Body of pancreas (tissue), 4 donors: ENCODE results near the gene CFAP410. TPM values are rescaled to one million over a fixed set of nuclear protein-coding genes. Genes with fewer than 3 reads are reported as not detected.

ENCODE experiments used
- ATAC-seq: fragments of 150-250 bp; one replicate; pipeline ENCODE4 v1.9.1; 2016
- DNase-seq, 4 donors: peaks; one replicate each; pipeline ENCODE4 v3.0.0-alpha.2; 2019
- H3K27ac ChIP-seq, 4 donors: fragments of 200-600 bp; sonication (generic); 1 replicate in 3 of 4; 2 replicates in 1 of 4; pipeline versions ENCODE4 v1.5.1 to v1.6.1; 2016 to 2019; ENCODE audit warnings: mild to moderate bottlenecking in 1 of 4, mixed read lengths in 1 of 4, moderate library complexity in 1 of 4
- H3K27me3 ChIP-seq, 2 donors: fragments of 200-600 bp; sonication (generic); one replicate each; pipeline ENCODE4 v1.6.0; 2016; ENCODE audit warnings: mild to moderate bottlenecking in 1 of 2
- H3K36me3 ChIP-seq, 2 donors: fragments of 200-600 bp; sonication (generic); replicated peaks in 1 of 2; 2 replicates each; pipeline ENCODE4 v1.5.1; 2016; ENCODE audit warnings: low read depth in 2 of 2; ENCODE audit not compliant: insufficient read depth in 1 of 2
- H3K4me1 ChIP-seq: fragments of 200-600 bp; sonication (generic); one replicate; pipeline ENCODE4 v1.6.0; 2016
- H3K4me3 ChIP-seq, 2 donors: fragments of 200-600 bp; sonication (generic); 1 replicate in 1 of 2; 2 replicates in 1 of 2; pipeline ENCODE4 v1.5.1; 2016 to 2019
- H3K9me3 ChIP-seq, 3 donors: fragments of 200-600 bp; sonication (generic); 1 replicate in 2 of 3; 2 replicates in 1 of 3; pipeline ENCODE4 v1.5.1; 2016
- CTCF ChIP-seq, 7 experiments: fragments of 450-650 bp in 4 of 7; fragments of 200-600 bp in 3 of 7; sonication (generic) in 3 of 7; IDR thresholded peaks; one replicate each; pipeline ENCODE4 v1.5.1; 2016 to 2019; ENCODE audit warnings: antibody characterized with exemption in 7 of 7
- POLR2A ChIP-seq, 3 donors: fragments of 450-650 bp; IDR thresholded peaks; one replicate each; pipeline ENCODE4 v1.6.1; 2016; ENCODE audit warnings: antibody characterized with exemption in 3 of 3, mild to moderate bottlenecking in 2 of 3
- WGBS, 2 donors: methylation state at CpG; one replicate each; pipeline ENCODE4 v1.1.5; 2017; 5-methylcytosine and 5-hydroxymethylcytosine counted together
- intact Hi-C: fragments of 100-400 bp; cut with DNase I; formaldehyde crosslinking; loops from one replicate; pipeline ENCODE4 v1.15.1; 2023
- total RNA-seq, 2 donors: library from RNA; depleted of rRNA; stranded (reverse); fragments of >200 nt; gene quantifications; one replicate each; pipeline ENCODE4 v1.1.0, GENCODE V29; 2016

Gene CFAP410
- total RNA-seq, 2 donors from 2014 or later = 24.6 to 43.8 TPM

DNA sequence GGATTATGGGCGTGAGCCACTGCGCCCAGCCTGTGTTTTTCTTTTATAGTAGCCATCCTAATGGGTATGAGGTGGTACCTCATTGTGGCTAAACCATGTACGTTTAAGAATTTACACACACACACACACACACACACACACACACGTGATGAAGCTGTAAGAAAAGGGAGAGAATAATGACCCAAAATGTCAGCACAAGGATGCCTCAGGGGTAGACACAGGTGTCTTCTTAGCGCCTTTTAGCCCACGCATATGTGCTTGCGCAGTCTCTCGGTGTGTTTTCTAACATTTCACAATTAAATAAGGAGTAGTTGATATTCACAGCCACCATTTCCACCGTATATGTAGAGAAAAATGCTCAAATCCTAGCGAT lies 40.1 kb downstream of the CFAP410 start:
- H3K9me3 ChIP-seq = no peaks in the 10 kb centered on the region
- TF ChIP-seq CTCF (IDR thresholded peaks at IDR 0.05) = no peak
- no peak for TF ChIP-seq POLR2A (IDR thresholded peaks at IDR 0.05)
- DNase-seq = no peak
- intact Hi-C loops = no loop called here
- no peaks in the 10 kb centered on the region for H3K27me3 ChIP-seq
- peak overlapping the region; percentile 28 to 43 for H3K4me3 ChIP-seq
- peak overlapping the region; percentile 79 to 95 (median 86) for H3K27ac ChIP-seq
- H3K36me3 ChIP-seq = no peaks in the 10 kb centered on the region
- H3K4me1 ChIP-seq = peaks cover 49% of the 10 kb centered on the region
- no peak for ATAC-seq
- 28 to 33% methylated on average over 10 of the region's 10 CpGs for WGBS, 2 donors

GRCh38 chr21:44298301-44298700 lies 40.9 kb downstream of the CFAP410 start:
- intact Hi-C loops = no loop called here
- Histone ChIP-seq H3K27ac (no peak overlapping the region), H3K4me3 (no peak overlapping the region), H3K36me3 (no peaks in the 10 kb centered on the region), H3K27me3 (no peaks in the 10 kb centered on the region), H3K9me3 (no peaks in the 10 kb centered on the region), H3K4me1 (peaks cover 41% of the 10 kb centered on the region)
- no peak for ATAC-seq
- 63 to 70% methylated on average over 2 of the region's 2 CpGs for whole genome bisulfite sequencing, 2 donors
- TF ChIP-seq POLR2A (IDR thresholded peaks at IDR 0.05) = no peak
- TF ChIP-seq CTCF (IDR thresholded peaks at IDR 0.05) = peak in 1 of 7 experiments; percentile 9
- DNase-seq = no peak

GRCh38 chr21:44297525-44298290 lies 41.5 kb downstream of the CFAP410 start:
- H3K4me3 ChIP-seq = no peak overlapping the region
- DNase-seq (peak; percentile 83 to 89 (median 86)), ATAC-seq (peak; percentile 52)
- TF ChIP-seq POLR2A (IDR thresholded peaks at IDR 0.05) (no peak), CTCF (IDR thresholded peaks at IDR 0.05) (peak; percentile 61 to 87 (median 78))
- no peaks in the 10 kb centered on the region for H3K27me3 ChIP-seq
- intact Hi-C loops = no loop called here
- no peaks in the 10 kb centered on the region for H3K36me3 ChIP-seq
- H3K4me1 ChIP-seq = peaks cover 37% of the 10 kb centered on the region
- H3K27ac ChIP-seq = no peak overlapping the region
- no peaks in the 10 kb centered on the region for H3K9me3 ChIP-seq
- WGBS, 2 donors = 17 to 23% methylated on average over 11 to 22 of the region's 22 CpGs

- H3K4me1 ChIP-seq = peaks cover 29% of the 10 kb centered on the region
These were observed 42.3 kb downstream of the CFAP410 start for GRCh38 chr21:44296916-44297315.

More at GRCh38 chr21:44296916-44297315, 42.3 kb downstream of the CFAP410 start:
- no peak for DNase-seq
- H3K27me3 ChIP-seq = no peaks in the 10 kb centered on the region
- no peak for ATAC-seq
- no peaks in the 10 kb centered on the region for H3K9me3 ChIP-seq
- no peak overlapping the region for H3K27ac ChIP-seq
- 55 to 68% methylated on average over 4 to 13 of the region's 13 CpGs for WGBS, 2 donors
- no peak overlapping the region for H3K4me3 ChIP-seq
- TF ChIP-seq POLR2A (IDR thresholded peaks at IDR 0.05) = no peak
- TF ChIP-seq CTCF (IDR thresholded peaks at IDR 0.05) = no peak
- intact Hi-C loops = no loop called here
- H3K36me3 ChIP-seq = no peaks in the 10 kb centered on the region
